NCI-H1048 (cell line): ENCODE results near the gene DCC.

ENCODE experiments used
- DNase-seq: peaks from one replicate; lab custom pipeline; 2025; lab: John Stamatoyannopoulos, UW

Gene DCC

GRCh38 chr18:52339891-52340371 lies at the start of gene DCC:
DCC (plus strand) TSS chr18:52340197; CDS start chr18:52340788, 591 bp downstream.
- DNase-seq = peak; percentile 15

- no peak for DNase-seq
Observed at GRCh38 chr18:52310651-52311050, 29.3 kb upstream of the DCC start.

- DNase-seq = no peak
Observed at GRCh38 chr18:52311331-52311730, 28.7 kb upstream of the DCC start.

GRCh38 chr18:52312346-52312745 lies 27.7 kb upstream of the DCC start:
- DNase-seq = no peak

- DNase-seq = no peak
Observed at GRCh38 chr18:52313213-52313612, 26.8 kb upstream of the DCC start.

GRCh38 chr18:52319424-52319983 lies 20.5 kb upstream of the DCC start:
- DNase-seq = no peak

- no peak for DNase-seq
Observed at GRCh38 chr18:52322307-52322706, 17.7 kb upstream of the DCC start.

- DNase-seq = no peak
Observed at GRCh38 chr18:52323802-52324201, 16.2 kb upstream of the DCC start.

- DNase-seq = no peak
Observed at GRCh38 chr18:52325997-52326396, 14.0 kb upstream of the DCC start.

- no peak for DNase-seq
Observed at GRCh38 chr18:52333860-52334259, 6.1 kb upstream of the DCC start.

- no peak for DNase-seq
Observed at GRCh38 chr18:52334307-52334706, 5.7 kb upstream of the DCC start.

- DNase-seq = no peak
Observed at GRCh38 chr18:52334896-52335295, 5.1 kb upstream of the DCC start.

GRCh38 chr18:52337276-52337675 lies 2.7 kb upstream of the DCC start:
- no peak for DNase-seq

GRCh38 chr18:52340406-52341102 lies 557 bp downstream of the DCC start:
- DNase-seq = no peak

- DNase-seq = no peak
Observed at GRCh38 chr18:52341103-52341432, 1.1 kb downstream of the DCC start.

- no peak for DNase-seq
Observed at GRCh38 chr18:52341608-52342381, 1.8 kb downstream of the DCC start.

GRCh38 chr18:52342456-52342855 lies 2.5 kb downstream of the DCC start:
- no peak for DNase-seq

GRCh38 chr18:52343138-52343537 lies 3.1 kb downstream of the DCC start:
- DNase-seq = no peak

GRCh38 chr18:52343731-52344340 lies 3.8 kb downstream of the DCC start:
- no peak for DNase-seq

GRCh38 chr18:52344881-52345280 lies 4.9 kb downstream of the DCC start:
- no peak for DNase-seq

- no peak for DNase-seq
Observed at GRCh38 chr18:52345428-52345827, 5.4 kb downstream of the DCC start.

- DNase-seq = no peak
Observed at GRCh38 chr18:52348209-52348608, 8.2 kb downstream of the DCC start.

- no peak for DNase-seq
Observed at GRCh38 chr18:52349498-52349897, 9.5 kb downstream of the DCC start.
